GM08714 (cell line): ENCODE results near the gene CDKN2B-AS1.

Source experiments
- H3K4me3 ChIP-seq: fragments of 200-500 bp; sonication (Bioruptor generic); 2 replicates; pipeline ENCODE4 v1.5.1; 2014; ENCODE audit warnings: mild to moderate bottlenecking, low read length, inconsistent platforms
- ZNF274 ChIP-seq: IDR thresholded peaks from 2 replicates; pipeline ENCODE4 v1.6.1; 2012; ENCODE audit warnings: mild to moderate bottlenecking, low read depth, low read length

Gene CDKN2B-AS1

DNA sequence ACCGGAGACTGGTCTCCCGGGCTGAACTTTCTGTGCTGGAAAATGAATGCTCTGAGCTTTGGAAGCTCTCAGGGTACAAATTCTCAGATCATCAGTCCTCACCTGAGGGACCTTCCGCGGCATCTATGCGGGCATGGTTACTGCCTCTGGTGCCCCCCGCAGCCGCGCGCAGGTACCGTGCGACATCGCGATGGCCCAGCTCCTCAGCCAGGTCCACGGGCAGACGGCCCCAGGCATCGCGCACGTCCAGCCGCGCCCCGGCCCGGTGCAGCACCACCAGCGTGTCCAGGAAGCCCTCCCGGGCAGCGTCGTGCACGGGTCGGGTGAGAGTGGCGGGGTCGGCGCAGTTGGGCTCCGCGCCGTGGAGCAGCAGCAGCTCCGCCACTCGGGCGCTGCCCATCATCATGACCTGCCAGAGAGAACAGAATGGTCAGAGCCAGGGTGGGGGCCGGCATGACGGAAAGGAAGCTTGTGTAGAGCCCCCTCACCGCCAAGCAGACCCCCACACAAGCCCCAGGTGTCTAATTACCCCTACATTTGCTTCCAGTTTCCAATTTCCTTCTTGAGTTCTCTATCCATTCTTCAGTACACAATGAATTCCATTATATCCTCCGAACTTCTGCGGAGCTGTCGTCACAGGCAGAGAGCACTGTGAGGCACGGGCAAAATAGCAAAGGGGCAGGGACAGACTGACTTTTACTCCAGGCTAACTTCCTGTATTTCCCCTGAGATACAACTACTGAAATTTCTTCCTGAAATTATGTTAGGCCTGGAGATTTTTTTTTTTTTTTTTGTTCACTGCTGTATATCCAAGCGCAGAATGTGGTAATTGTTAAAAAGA lies 23.6 kb upstream of the CDKN2B-AS1 start:
- TF ChIP-seq ZNF274: no peak
- no peak overlapping the region for H3K4me3 ChIP-seq

- no peak overlapping the region for H3K4me3 ChIP-seq
- TF ChIP-seq ZNF274: no peak
Observed at GRCh38 chr9:21972361-21972760, 22.2 kb upstream of the CDKN2B-AS1 start.

GRCh38 chr9:21974343-21974721 lies 20.3 kb upstream of the CDKN2B-AS1 start:
- no peak for TF ChIP-seq ZNF274
- H3K4me3 ChIP-seq: peak overlapping the region; percentile 49

DNA sequence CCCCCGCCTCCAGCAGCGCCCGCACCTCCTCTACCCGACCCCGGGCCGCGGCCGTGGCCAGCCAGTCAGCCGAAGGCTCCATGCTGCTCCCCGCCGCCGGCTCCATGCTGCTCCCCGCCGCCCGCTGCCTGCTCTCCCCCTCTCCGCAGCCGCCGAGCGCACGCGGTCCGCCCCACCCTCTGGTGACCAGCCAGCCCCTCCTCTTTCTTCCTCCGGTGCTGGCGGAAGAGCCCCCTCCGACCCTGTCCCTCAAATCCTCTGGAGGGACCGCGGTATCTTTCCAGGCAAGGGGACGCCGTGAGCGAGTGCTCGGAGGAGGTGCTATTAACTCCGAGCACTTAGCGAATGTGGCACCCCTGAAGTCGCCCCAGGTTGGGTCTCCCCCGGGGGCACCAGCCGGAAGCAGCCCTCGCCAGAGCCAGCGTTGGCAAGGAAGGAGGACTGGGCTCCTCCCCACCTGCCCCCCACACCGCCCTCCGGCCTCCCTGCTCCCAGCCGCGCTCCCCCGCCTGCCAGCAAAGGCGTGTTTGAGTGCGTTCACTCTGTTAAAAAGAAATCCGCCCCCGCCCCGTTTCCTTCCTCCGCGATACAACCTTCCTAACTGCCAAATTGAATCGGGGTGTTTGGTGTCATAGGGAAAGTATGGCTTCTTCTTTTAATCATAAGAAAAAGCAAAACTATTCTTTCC lies 19.7 kb upstream of the CDKN2B-AS1 start:
- no peak for TF ChIP-seq ZNF274
- H3K4me3 ChIP-seq: peak overlapping the region; percentile 49

DNA sequence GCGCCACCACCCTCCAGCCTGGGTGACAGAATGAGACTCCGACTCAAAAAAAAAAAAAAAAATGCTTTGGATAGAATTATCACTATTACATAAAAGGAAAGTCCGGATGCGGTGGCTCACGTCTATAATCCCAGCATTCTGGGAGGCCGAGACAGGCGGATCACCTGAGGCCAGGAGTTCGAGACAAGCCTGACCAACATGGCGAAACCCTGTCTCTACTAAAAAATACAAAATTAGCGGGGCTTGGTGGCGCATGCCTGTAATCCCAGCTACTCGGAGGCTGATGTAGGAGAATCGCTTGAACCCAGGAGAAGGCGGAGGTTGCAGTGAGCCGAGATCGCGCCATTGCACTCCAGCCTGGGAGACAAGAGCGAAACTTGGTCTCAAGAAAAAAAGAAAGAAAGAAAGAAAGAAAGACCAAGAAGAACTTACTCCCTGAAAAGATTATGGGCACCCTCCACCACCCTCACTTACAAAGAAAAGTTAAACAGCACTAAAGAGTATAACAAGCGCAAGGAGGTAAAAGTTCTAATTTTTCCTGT lies 18.2 kb upstream of the CDKN2B-AS1 start:
- TF ChIP-seq ZNF274: no peak
- no peak overlapping the region for H3K4me3 ChIP-seq

GRCh38 chr9:21982391-21982790 lies 12.2 kb upstream of the CDKN2B-AS1 start:
- no peak overlapping the region for H3K4me3 ChIP-seq
- no peak for TF ChIP-seq ZNF274

- TF ChIP-seq ZNF274: no peak
- H3K4me3 ChIP-seq: no peak overlapping the region
Observed at GRCh38 chr9:21982861-21983560, 11.6 kb upstream of the CDKN2B-AS1 start.

- no peak overlapping the region for H3K4me3 ChIP-seq
- no peak for TF ChIP-seq ZNF274
Observed at GRCh38 chr9:21983561-21983935, 11.0 kb upstream of the CDKN2B-AS1 start.

DNA sequence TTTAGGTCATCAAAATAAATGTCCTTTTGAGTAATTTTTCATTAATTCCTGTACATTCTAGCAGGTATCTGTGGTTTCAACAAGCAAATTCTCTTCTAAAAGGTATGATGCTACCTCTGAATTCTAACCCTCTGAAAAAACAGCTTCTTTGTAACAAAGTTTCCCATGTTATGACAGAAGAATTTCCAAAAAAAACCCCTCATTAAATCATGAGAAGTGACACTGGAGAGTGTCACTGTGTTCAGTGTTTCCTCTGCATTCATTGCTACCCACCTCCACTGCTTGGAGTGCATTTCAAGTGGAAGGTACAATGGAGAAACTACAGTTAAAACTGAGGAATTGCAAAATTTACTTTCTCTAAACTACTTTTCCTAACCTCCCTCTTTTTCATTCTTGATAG lies 10.5 kb upstream of the CDKN2B-AS1 start:
- H3K4me3 ChIP-seq: no peak overlapping the region
- TF ChIP-seq ZNF274: no peak

DNA sequence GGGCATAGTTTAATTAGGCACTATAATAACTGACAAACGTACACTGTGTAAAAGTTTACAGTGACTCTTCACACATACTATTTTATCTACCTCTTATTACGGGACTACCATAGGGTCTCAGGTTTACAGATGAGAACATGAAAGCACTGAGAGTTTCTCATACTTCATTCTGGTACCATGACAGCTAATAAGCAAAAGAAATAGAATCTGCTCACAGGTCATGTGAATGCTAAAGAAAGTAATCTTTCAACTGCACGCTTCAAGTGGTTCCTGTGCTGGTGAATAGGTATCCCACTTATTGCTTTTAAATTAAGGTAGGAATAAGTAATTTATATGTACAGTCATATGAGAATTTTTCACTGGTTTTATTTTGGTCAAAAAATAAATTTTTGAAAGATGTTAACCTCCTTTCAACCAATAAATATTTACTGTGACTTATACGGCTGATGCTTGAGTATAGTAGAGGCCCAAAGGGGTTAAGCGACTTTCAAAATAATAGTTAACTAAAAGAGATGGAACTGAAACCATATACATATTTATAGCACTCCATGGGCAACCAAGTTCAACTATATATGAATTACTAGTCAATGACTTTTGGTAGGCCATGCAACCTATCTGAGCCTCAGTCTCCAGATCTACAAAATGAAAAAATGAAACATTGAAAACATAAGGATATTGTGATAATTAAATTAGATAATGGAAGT lies 8.5 kb upstream of the CDKN2B-AS1 start:
- no peak overlapping the region for H3K4me3 ChIP-seq
- TF ChIP-seq ZNF274: no peak

- TF ChIP-seq ZNF274: no peak
- H3K4me3 ChIP-seq: no peak overlapping the region
Observed at GRCh38 chr9:21988056-21988990, 6.3 kb upstream of the CDKN2B-AS1 start.

- no peak for TF ChIP-seq ZNF274
- H3K4me3 ChIP-seq: no peak overlapping the region; the same call in 1 of the 2 replicates
Observed at GRCh38 chr9:21989440-21990189, 5.0 kb upstream of the CDKN2B-AS1 start.
